Esophagus mucosa (tissue), 1 donor: ENCODE data around the gene SIRT4. TPM values are rescaled to one million over a fixed set of nuclear protein-coding genes. Genes with fewer than 3 reads are reported as not detected.
"Not testable (repeated sequence)": the region's sequence is repeated elsewhere in the genome, so short reads cannot be mapped to it uniquely, and the experiment has no call there.

Experiments
- ATAC-seq: fragments of 200-7000 bp; cut with Tn5 transposase; one replicate; pipeline ENCODE4 v1.9.1; 2020
- total RNA-seq: library from RNA; stranded (reverse); gene quantifications from one replicate; pipeline ENCODE4 v1.2.4, GENCODE V29; 2023
- donor health status: DM: yes; HTN: yes; CAD: no.

The SIRT4 gene
- total RNA-seq, 1 donor from 2014 or later: 0.64 TPM

DNA sequence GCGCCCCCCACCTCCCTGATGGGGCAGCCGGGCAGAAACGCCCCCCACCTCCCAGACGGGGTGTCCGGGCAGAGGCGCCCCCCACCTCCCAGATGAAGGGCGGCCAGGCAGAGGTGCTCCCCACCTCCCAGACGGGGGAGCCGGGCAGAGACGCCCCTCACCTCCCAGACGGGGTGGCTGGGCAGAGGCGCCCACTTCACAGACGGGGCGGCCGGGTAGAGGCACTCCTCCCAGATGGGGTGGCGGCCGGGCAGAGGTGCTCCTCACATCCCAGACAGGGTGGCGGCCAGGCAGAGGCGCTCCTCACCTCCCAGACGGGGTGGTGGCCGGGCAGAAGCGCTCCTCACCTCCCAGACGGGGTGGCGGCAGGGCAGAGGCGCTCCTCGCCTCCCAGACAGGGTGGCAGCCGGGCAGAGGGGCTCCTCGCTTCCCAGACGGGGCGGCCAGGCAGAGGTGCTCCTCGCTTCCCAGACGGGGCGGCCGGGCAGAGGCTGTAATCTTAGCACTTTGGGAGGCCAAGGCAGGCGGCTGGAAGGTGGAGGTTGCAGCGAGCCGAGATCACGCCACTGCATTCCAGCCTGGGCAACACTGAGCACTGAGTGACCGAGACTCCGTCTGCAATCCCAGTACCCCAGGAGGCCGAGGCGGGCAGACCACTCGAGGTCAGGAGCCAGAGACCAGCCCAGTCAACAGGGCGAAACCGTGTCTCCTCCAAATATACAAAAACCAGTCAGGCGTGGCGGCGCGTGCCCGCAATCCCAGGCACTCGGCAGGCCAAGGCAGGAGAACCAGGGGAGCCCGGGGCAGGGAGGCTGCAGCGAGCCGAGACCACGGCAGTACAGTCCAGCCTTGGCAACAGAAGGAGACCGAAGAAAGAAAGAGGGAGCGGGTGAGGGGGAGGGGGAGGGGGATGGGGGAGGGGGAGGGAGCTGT is 23.7 kb upstream of the SIRT4 start:
- ATAC-seq: no peak

GRCh38 chr12:120283318-120283717 is 18.8 kb upstream of the SIRT4 start:
- no peak for ATAC-seq

DNA sequence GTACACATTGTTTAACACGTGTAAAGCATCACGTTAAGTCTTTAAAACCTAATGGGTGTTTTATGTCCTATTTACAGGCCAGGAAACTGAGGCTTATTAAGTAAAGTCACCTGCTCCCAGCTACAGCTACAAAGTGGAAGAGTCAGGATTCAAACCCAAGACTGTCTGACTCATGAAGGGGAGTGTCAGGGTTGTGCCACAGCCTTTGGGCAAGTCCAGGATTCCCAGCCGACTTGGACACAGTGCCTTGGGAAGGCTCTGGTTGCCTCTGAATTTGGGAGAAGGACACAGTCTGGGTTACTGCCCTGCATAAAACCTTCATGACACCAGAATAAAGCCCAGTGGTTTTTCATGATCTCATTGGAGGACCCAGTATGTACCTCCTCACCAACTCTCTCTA is 17.7 kb upstream of the SIRT4 start:
- ATAC-seq: no peak

GRCh38 chr12:120286768-120287490 is 15.2 kb upstream of the SIRT4 start:
- no peak for ATAC-seq

- ATAC-seq: no peak
Observed at GRCh38 chr12:120287491-120287890, 14.6 kb upstream of the SIRT4 start.

GRCh38 chr12:120290609-120291305 is 11.4 kb upstream of the SIRT4 start:
- peak; percentile 24 for ATAC-seq

DNA sequence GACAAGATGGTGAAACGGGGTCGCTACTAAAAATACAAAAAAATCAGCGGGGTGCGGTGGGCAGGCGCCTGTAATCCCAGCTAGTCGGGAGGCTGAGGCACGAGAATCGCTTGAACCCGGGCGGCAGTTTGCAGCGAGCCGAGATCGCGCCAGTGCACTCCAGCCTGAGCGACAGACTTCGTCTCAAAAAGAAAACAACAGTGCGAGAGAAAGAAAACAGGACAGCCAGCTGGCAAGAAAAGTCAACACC is 9.8 kb upstream of the SIRT4 start:
- ATAC-seq: no peak

DNA sequence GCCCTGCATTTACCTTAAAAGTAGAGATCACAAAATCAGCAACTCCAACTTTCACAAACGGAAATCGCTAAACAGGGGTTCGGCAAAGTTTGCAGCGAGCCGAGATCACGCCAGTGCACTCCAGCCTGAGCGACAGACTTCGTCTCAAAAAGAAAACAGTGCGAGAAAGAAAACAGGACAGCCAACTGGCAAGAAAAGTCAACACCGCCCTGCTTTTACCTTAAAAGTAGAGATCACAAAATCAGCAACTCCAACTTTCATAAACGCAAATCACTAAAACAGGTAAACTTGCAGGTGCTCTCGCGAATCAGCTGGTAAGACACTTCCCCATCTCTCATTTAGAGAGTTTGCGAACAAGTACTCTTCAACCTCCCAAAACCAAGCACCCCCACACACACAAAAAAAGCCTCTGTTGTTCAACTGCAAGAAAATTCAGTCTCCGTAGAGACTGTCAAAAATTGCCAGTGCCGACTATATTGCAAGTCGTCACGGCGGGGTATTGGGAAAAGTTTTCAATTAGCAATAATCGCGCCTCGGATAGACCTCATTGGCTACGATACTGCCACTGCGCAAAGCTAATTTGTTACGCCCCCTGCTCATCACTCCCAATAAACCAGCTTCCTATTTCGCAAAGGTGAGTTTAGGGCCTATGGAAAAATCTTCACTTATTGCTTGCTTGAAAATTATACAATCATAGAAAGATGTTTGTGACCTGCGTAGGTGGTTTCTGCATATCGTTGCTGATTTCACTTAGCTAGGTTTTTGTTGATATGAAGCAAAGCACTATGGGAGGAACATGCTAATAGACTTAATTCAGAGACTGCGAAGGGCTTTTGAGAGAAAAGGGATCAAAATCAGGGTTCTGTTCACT is 9.2 kb upstream of the SIRT4 start, which contains the start of gene RNU4-1:
TSS of gene RNU4-1 (minus strand) at position 577 of the 871 bp plus-strand sequence.
- peak; percentile 46 for ATAC-seq

- ATAC-seq: no peak
Observed at GRCh38 chr12:120314220-120314619, 12.1 kb downstream of the SIRT4 start.

DNA sequence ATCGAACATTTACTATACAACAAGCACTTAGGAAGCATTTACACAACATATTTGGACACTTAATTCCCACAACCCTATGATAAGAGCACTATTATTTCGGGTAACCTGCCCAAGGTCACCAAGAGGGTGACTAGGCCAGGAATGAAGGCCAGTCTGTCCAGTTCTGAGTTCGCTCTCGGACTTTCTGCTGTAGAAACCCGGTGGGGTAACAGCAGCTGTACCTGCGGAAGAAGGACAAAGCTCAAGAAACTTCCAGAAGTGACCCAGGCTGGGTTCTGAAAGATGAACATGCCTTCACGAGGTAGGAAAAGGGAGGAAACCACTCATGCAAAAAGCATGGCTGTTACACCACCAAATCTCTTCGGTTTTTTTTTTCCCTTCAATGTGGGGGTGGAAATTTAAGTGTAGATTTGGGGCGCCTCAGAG is 14.7 kb downstream of the SIRT4 start:
- ATAC-seq: no peak

GRCh38 chr12:120317224-120318105 is 15.3 kb downstream of the SIRT4 start:
- peak; percentile 100 for ATAC-seq

- no peak for ATAC-seq
Observed at GRCh38 chr12:120321382-120322202, 19.5 kb downstream of the SIRT4 start.

GRCh38 chr12:120323772-120324171 is 21.7 kb downstream of the SIRT4 start:
- ATAC-seq: no peak

GRCh38 chr12:120324841-120325417 is 22.8 kb downstream of the SIRT4 start:
- ATAC-seq: peak; percentile 21

DNA sequence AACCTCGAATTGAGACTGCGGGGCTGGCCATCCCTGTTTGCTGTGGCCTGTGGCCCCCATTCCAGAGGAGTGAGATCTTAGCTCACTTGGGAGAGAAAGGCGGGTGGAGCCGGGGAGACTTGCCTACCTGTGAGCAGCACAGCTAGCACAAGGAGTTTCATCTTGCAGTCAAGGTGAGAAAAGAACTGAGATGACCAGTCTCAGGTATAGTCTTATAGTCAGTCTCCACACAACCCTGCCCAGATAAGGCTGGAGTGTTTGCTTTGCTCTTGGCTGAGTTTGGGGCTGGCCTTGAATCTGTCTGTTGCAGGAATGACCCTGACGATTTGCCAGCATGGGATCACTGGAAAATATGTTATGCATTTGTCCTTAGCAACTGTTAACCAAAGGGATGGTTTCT is 25.5 kb downstream of the SIRT4 start, which contains the start of gene PLA2G1B:
TSS of gene PLA2G1B (minus strand) at position 187 of the 400 bp plus-strand sequence. CDS start at position 161, 26 bp downstream.
- no peak for ATAC-seq

DNA sequence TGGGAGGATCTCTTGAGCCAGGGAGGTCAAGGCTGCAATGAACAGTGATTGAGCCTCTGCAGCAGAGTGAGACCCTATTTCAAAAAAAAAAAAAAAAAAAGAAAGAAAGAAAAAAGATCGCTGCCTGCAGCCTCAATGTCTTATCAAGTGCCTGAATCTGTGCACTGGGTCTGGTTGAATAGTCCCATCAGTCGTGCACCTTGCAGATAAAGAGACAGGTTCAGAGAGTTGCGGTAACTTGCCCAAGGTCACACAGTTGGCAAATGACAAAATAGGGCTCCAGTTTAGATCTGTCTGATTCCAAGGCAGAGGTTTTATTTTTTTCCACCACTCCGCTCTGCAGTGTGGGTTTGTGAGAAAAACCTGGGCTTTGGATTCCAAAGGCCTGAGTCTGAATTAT is 26.1 kb downstream of the SIRT4 start:
- no peak for ATAC-seq

GRCh38 chr12:120331390-120331789 is 29.3 kb downstream of the SIRT4 start:
- no peak for ATAC-seq

DNA sequence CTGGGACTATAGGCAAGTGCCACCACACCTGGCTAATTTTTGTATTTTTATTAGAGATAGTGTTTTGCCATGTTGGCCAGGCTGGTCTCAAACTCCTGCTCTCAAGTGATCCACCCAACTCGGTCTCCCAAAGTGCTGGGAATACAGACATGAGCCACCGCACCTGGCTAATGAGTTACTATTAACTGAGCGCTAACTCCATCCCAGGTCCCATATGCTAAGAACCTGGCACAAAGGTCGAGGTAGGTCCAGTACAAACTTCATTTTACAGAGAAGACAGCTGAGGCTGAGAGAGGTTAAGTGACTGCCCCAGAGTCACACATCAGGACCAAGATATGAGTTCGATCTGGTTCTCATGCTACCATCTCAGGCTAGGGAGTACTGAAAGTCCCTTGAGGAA is 29.9 kb downstream of the SIRT4 start:
- no peak for ATAC-seq

DNA sequence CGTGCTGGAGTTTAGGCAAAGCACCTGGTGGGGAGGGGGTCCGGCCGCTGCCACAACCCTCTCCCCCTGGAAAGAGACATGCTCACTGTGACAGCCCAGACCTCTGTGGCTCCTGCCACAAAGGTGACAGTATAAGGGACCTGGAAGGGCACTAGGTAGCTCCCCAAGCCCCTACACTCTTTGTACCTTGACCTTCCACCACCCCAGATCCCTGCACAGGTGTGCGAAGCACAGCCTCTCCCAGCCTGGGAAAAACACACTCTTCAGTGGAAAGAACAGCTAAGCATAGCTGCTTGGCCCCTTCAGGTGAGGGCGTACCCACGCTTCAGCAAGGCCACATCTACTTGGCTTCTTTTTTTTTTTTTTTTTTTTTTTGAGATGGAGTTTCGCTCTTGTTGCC is 30.4 kb downstream of the SIRT4 start:
- ATAC-seq: no peak

- ATAC-seq: not testable (repeated sequence)
Observed at GRCh38 chr12:120335447-120335846, 33.3 kb downstream of the SIRT4 start.
